Neural progenitor cell (in vitro differentiated cells): ENCODE data around the gene SLC2A9.

Experiments used
- EZH2 ChIP-seq: fragments of 200-600 bp; sonication (generic); IDR thresholded peaks from 2 replicates; pipeline ENCODE4 v1.6.1; 2017; ENCODE audit warnings: antibody characterized with exemption, mild to moderate bottlenecking, moderate library complexity
- TF ChIP-seq, protein P1 (sequence below): fragments of 200-600 bp; sonication (generic); IDR thresholded peaks from 2 replicates; pipeline ENCODE4 v1.5.1; 2017; ENCODE audit warnings: antibody characterized with exemption, mild to moderate bottlenecking

DNA sequence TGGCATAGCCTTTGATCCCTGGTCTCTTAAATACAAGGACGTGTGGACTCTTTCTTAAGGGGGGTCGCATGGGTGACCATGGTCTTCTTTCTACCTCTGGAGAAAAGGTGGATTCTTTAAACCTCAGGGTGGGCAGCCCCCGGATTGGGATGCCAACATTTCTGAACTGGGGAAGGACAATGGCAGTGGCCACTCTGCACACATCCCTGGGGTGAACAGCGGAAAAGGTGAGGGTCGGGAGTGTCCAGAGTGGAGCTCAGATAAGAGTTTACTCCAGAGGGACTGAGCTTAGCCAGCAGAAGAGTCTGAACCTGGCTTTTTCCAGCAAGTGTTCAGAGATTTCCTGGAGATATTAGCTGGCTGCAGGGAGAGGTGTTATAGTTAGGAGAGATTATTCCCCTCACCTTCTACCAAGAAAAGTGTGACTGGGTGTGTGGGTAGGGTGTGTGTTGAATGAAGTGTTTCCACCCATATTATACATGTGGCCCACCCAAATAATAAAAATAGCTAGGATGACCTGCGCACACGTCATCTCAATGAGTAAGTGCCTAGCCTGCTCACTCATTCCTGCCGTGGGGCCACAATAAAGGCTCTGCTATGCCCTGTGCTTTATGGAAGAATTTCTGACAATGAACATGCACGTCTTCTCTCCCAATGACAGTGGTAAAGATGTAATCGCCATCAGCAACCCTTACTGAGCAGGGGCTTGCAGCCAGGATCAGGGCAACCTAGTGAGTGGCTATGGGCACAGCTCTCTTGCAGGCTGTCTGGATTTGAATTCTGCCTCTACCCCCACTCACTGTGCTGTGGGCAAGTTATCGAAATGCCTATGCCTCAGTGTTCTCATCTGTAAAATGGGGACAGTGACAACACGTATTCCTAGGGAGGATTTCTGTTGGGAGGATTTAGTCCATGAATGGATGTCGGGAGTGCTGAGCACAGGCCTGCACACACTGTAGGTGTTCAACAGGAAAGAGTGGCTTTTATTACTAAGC is 76.6 kb downstream of the SLC2A9 start:
- TF ChIP-seq, protein P1, sequence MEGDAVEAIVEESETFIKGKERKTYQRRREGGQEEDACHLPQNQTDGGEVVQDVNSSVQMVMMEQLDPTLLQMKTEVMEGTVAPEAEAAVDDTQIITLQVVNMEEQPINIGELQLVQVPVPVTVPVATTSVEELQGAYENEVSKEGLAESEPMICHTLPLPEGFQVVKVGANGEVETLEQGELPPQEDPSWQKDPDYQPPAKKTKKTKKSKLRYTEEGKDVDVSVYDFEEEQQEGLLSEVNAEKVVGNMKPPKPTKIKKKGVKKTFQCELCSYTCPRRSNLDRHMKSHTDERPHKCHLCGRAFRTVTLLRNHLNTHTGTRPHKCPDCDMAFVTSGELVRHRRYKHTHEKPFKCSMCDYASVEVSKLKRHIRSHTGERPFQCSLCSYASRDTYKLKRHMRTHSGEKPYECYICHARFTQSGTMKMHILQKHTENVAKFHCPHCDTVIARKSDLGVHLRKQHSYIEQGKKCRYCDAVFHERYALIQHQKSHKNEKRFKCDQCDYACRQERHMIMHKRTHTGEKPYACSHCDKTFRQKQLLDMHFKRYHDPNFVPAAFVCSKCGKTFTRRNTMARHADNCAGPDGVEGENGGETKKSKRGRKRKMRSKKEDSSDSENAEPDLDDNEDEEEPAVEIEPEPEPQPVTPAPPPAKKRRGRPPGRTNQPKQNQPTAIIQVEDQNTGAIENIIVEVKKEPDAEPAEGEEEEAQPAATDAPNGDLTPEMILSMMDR: no peak
- no peak for TF ChIP-seq EZH2
